ENCODE data around the gene PRSS16. TPM values are rescaled to one million over a fixed set of nuclear protein-coding genes. Genes with fewer than 3 reads are reported as not detected.

PRSS16 gene
- total and polyA plus RNA-seq, 9 donors, result 1.7 to 16.9 (median 3.2) TPM

- intact Hi-C loops (cut with DNase I), result no loop called here
Observed at GRCh38 chr6:27234576-27234975, 12.9 kb upstream of the PRSS16 start.

GRCh38 chr6:27237089-27237803 is 10.3 kb upstream of the PRSS16 start:
- intact Hi-C loops (cut with DNase I), result no loop called here
- Histone ChIP-seq H3K27ac (no peak overlapping the region), H3K27me3 (no peaks in the 10 kb centered on the region), H3K4me1 (ENCODE audit: insufficient read depth) (no peaks in the 10 kb centered on the region), H3K9me3 (peaks cover 0 to 4% of the 10 kb centered on the region in 2 donors), H3K36me3 (no peaks in the 10 kb centered on the region), H3K4me3 (no peak overlapping the region)
- 15 to 17% (median 17%) methylated on average over 20 of the region's 20 CpGs for WGBS, 3 donors
- DNase-seq, result peak in 1 of 5 donors; percentile 44
- TF ChIP-seq EP300 (IDR thresholded peaks at IDR 0.05) (no peak), CTCF (IDR thresholded peaks at IDR 0.05) (no peak), POLR2A (IDR thresholded peaks at IDR 0.05) (no peak)

More at GRCh38 chr6:27234576-27234975, 12.9 kb upstream of the PRSS16 start:
- TF ChIP-seq CTCF (IDR thresholded peaks at IDR 0.05) (no peak), EP300 (IDR thresholded peaks at IDR 0.05) (no peak), POLR2A (IDR thresholded peaks at IDR 0.05) (no peak)
- H3K9me3 ChIP-seq, result peaks cover 0 to 10% of the 10 kb centered on the region in 2 donors
- H3K27me3 ChIP-seq, result no peaks in the 10 kb centered on the region
- no peaks in the 10 kb centered on the region for H3K4me1 ChIP-seq (ENCODE audit: insufficient read depth)
- no peak overlapping the region for H3K27ac ChIP-seq
- no peak overlapping the region for H3K4me3 ChIP-seq
- no peak for DNase-seq
- WGBS, 3 donors, result 63 to 75% (median 70%) methylated on average over 3 of the region's 3 CpGs
- no peaks in the 10 kb centered on the region for H3K36me3 ChIP-seq

GRCh38 chr6:27238010-27238983 is 9.2 kb upstream of the PRSS16 start:
- Histone ChIP-seq H3K36me3 (no peaks in the 10 kb centered on the region), H3K4me3 (no peak overlapping the region), H3K4me1 (ENCODE audit: insufficient read depth) (no peaks in the 10 kb centered on the region), H3K9me3 (peaks cover 0 to 4% of the 10 kb centered on the region in 2 donors), H3K27ac (no peak overlapping the region), H3K27me3 (no peaks in the 10 kb centered on the region)
- DNase-seq, result no peak
- intact Hi-C loops (cut with DNase I), result no loop called here
- 2 to 3% (median 3%) methylated on average over 41 of the region's 41 CpGs for WGBS, 3 donors
- no peak for TF ChIP-seq POLR2A (IDR thresholded peaks at IDR 0.05)
- TF ChIP-seq EP300 (IDR thresholded peaks at IDR 0.05), result no peak
- no peak for TF ChIP-seq CTCF (IDR thresholded peaks at IDR 0.05)

- Histone ChIP-seq H3K27me3 (no peaks in the 10 kb centered on the region), H3K4me1 (ENCODE audit: insufficient read depth) (no peaks in the 10 kb centered on the region), H3K9me3 (peaks cover 0 to 4% of the 10 kb centered on the region in 2 donors), H3K4me3 (no peak overlapping the region), H3K27ac (no peak overlapping the region), H3K36me3 (no peaks in the 10 kb centered on the region)
- no peak for DNase-seq
- 79 to 87% (median 85%) methylated on average over 6 of the region's 6 CpGs for WGBS, 3 donors
- intact Hi-C loops (cut with DNase I), result no loop called here
- TF ChIP-seq EP300 (IDR thresholded peaks at IDR 0.05), result no peak
- TF ChIP-seq CTCF (IDR thresholded peaks at IDR 0.05), result no peak
- no peak for TF ChIP-seq POLR2A (IDR thresholded peaks at IDR 0.05)
Observed at GRCh38 chr6:27239258-27239657, 8.2 kb upstream of the PRSS16 start.

Measured in ovary (tissue), 9 donors.